Keratinocyte (primary cell): ENCODE results near the gene KLF1. TPM values are rescaled to one million over a fixed set of nuclear protein-coding genes. Genes with fewer than 3 reads are reported as not detected.
A peak's percentile ranks its signal among the peaks of the same experiment; 100 is the strongest.

Experiments used
- DNase-seq: peaks from one replicate; pipeline ENCODE4 v3.0.0-alpha.2; 2011; ENCODE audit warnings: low read depth, missing footprints, low spot score
- FAIRE-seq: peaks from 2 replicates; lab custom pipeline; 2011; peaks lifted over from hg19 to GRCh38; lab: Jason Lieb, UNC
- H2AFZ ChIP-seq: 2 replicates; pipeline ENCODE4 v1.6.0; 2012; ENCODE audit warnings: low read length, control low read depth, inconsistent platforms; ENCODE audit not compliant: control insufficient read depth
- H3K27ac ChIP-seq: 2 replicates; pipeline ENCODE4 v1.5.1; 2011; ENCODE audit warnings: low read length; ENCODE audit not compliant: control insufficient read depth, insufficient read depth
- H3K27me3 ChIP-seq: 3 replicates; pipeline ENCODE4 v1.6.0; 2011; ENCODE audit warnings: low read length; ENCODE audit not compliant: control insufficient read depth, insufficient read depth; ENCODE audit errors: extremely low read depth
- H3K36me3 ChIP-seq, 2 experiments: 2 replicates in 1 of 2; 3 replicates in 1 of 2; pipeline ENCODE4 v1.5.1; 2011; ENCODE audit warnings: low read length in 2 of 2, mild to moderate bottlenecking in 1 of 2; ENCODE audit not compliant: control insufficient read depth in 2 of 2, insufficient read depth in 2 of 2; ENCODE audit errors: extremely low read depth in 1 of 2
- H3K4me1 ChIP-seq: 3 replicates; pipeline ENCODE4 v1.5.1; 2011; ENCODE audit warnings: low read length; ENCODE audit not compliant: control insufficient read depth, insufficient read depth; ENCODE audit errors: extremely low read depth
- H3K4me2 ChIP-seq: 3 replicates; pipeline ENCODE4 v1.6.0; 2011; ENCODE audit warnings: low read depth, low read length; ENCODE audit not compliant: control insufficient read depth, insufficient read depth; ENCODE audit errors: extremely low read depth
- H3K4me3 ChIP-seq, 3 experiments: fragments of 200-600 bp in 1 of 3; sonication (generic) in 1 of 3; 2 replicates in 2 of 3; 3 replicates in 1 of 3; pipeline ENCODE4 v1.5.1; 2011 to 2016; ENCODE audit warnings: low read length in 3 of 3, mild to moderate bottlenecking in 3 of 3, control low read depth in 2 of 3, inconsistent platforms in 1 of 3, low read depth in 1 of 3, mixed read lengths in 1 of 3, mixed run types in 1 of 3, moderate library complexity in 1 of 3; ENCODE audit not compliant: control insufficient read depth in 2 of 3, insufficient read depth in 2 of 3; ENCODE audit errors: extremely low read depth in 1 of 3
- H3K79me2 ChIP-seq: 2 replicates; pipeline ENCODE4 v1.6.0; 2012; ENCODE audit warnings: low read length; ENCODE audit not compliant: control insufficient read depth, insufficient read depth
- H3K9ac ChIP-seq: 3 replicates; pipeline ENCODE4 v1.6.0; 2011; ENCODE audit warnings: low read length; ENCODE audit not compliant: control insufficient read depth, insufficient read depth; ENCODE audit errors: extremely low read depth
- H3K9me1 ChIP-seq: 3 replicates; pipeline ENCODE4 v1.6.0; 2011; ENCODE audit warnings: low read length; ENCODE audit not compliant: control insufficient read depth, insufficient read depth; ENCODE audit errors: extremely low read depth
- H3K9me3 ChIP-seq: 2 replicates; pipeline ENCODE4 v1.5.1; 2012; ENCODE audit warnings: low read depth, low read length; ENCODE audit not compliant: control insufficient read depth
- H4K20me1 ChIP-seq: 3 replicates; pipeline ENCODE4 v1.6.0; 2011; ENCODE audit warnings: low read length; ENCODE audit not compliant: control insufficient read depth, insufficient read depth; ENCODE audit errors: extremely low read depth
- CTCF ChIP-seq, 3 experiments: IDR thresholded peaks in 1 of 3; conservative IDR thresholded peaks in 1 of 3; optimal IDR thresholded peaks in 1 of 3; 2 replicates in 2 of 3; 3 replicates in 1 of 3; pipeline versions ENCODE3 to v1.5.1; 2011; ENCODE audit warnings: low read length in 3 of 3, mild to moderate bottlenecking in 3 of 3, moderate library complexity in 2 of 3, control low read depth in 1 of 3, inconsistent platforms in 1 of 3; ENCODE audit not compliant: insufficient read depth in 2 of 3; ENCODE audit errors: extremely low read depth in 1 of 3
- EZH2 ChIP-seq: IDR thresholded peaks from one replicate; pipeline ENCODE4 v1.6.1; 2012; ENCODE audit warnings: inconsistent platforms, mild to moderate bottlenecking, low read length, moderate library complexity
- dilution Hi-C: fragments of 300-500 bp; cut with MboI; formaldehyde crosslinking; loops from one replicate; pipeline ENCODE4 v1.7.0; 2020; ENCODE audit warnings: low sequenced_read_pairs; ENCODE audit not compliant: extremely low pct_ligation_motif_present
- polyA plus RNA-seq, 5 experiments: library from polyadenylated mRNA; depleted of rRNA in 3 of 5; stranded (reverse) in 3 of 5; stranded (forward) in 1 of 5; unstranded in 1 of 5; fragments of >200 nt; gene quantifications; 1 replicate in 1 of 5; 2 replicates in 3 of 5; 3 replicates in 1 of 5; pipeline versions ENCODE4 v1.2.1 to v1.2.3, GENCODE V29; 2011 to 2012; ENCODE audit warnings: missing spikeins in 2 of 5, low read depth in 1 of 5, low replicate concordance in 1 of 5

The KLF1 gene
- polyA plus RNA-seq, 1 donor (not counting 4 experiments of a cell fraction or from before 2014, with no cell fraction given) = not detected

- DNase-seq = no peak
- H3K36me3 ChIP-seq = no peaks in the 10 kb centered on the region
- peak overlapping the region; percentile 39 to 56 (median 55) for H3K4me3 ChIP-seq
- no peaks in the 10 kb centered on the region for H4K20me1 ChIP-seq
- peak overlapping the region; percentile 3 for H2AFZ ChIP-seq
- H3K4me2 ChIP-seq = peak overlapping the region; percentile 64
- no peaks in the 10 kb centered on the region for H3K9me1 ChIP-seq
- peak overlapping the region; percentile 33 for H3K9ac ChIP-seq
- no peaks in the 10 kb centered on the region for H3K27me3 ChIP-seq
- FAIRE-seq = no peak
- peaks cover 3% of the 10 kb centered on the region for H3K4me1 ChIP-seq
- no peak overlapping the region for H3K27ac ChIP-seq
- TF ChIP-seq EZH2 (no peak), CTCF (optimal IDR thresholded peaks at IDR 0.05 in 1 of 3, IDR thresholded peaks at IDR 0.05 in 1 of 3, conservative IDR thresholded peaks at IDR 0.05 in 1 of 3; ENCODE audit: extremely low read depth in 1 of 3, insufficient read depth in 2 of 3, low read length in 3 of 3) (no peak)
- no peaks in the 10 kb centered on the region for H3K79me2 ChIP-seq
- dilution Hi-C loops = no loop called here
- peaks cover 10% of the 10 kb centered on the region for H3K9me3 ChIP-seq
Observed at GRCh38 chr19:12885749-12886650, 1.0 kb downstream of the KLF1 start.

DNA sequence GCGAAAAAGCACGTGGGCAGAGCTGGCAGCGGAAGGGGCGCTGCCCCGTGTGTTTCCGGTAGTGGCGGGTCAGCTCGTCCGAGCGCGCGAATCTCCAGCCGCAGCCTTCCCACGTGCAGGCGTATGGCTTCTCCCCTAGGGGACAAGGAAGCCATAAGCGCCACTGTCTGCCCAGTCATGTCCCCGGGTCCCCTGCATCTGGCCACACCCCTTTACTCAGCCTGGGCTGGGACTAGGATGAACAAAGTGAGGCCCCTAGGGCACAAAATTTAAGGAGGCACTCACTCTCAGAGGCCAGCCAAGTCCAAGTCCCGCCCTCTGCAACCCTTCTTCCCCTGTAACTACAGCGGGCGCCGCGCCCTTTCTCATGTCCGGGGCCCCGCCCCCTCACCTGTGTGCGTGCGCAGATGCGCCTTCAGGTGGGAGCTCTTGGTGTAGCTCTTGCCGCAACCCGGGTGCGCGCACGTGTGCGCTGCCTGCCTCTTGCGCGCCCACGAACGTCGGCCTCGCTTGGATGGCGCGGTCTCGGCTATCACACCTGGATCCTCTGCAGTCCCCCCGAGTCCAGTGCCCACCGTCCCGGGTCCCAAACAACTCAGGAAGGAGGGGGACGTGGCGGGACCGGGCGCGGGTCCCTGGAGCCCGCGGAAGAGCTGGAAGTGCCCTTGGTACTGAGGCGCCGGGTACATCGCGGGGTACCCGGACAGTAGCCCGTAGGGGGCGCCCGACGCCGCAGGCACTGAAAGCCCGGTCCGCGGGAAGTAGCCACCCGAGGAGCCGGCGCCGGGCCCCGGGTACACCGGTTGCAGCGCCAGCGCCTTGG, 1.9 kb downstream of the KLF1 start:
- Histone ChIP-seq H2AFZ (peak overlapping the region; percentile 79), H3K9me3 (peaks cover 10% of the 10 kb centered on the region), H3K9me1 (no peaks in the 10 kb centered on the region), H3K36me3 (no peaks in the 10 kb centered on the region), H4K20me1 (no peaks in the 10 kb centered on the region), H3K4me1 (peaks cover 6% of the 10 kb centered on the region), H3K4me3 (peak overlapping the region; percentile 39 to 56 (median 55)), H3K27ac (no peak overlapping the region), H3K79me2 (no peaks in the 10 kb centered on the region), H3K4me2 (peak overlapping the region; percentile 64), H3K9ac (peak overlapping the region; percentile 33), H3K27me3 (no peaks in the 10 kb centered on the region)
- DNase-seq = peak; percentile 94
- dilution Hi-C loops = no loop called here
- TF ChIP-seq CTCF (optimal IDR thresholded peaks at IDR 0.05 in 1 of 3, IDR thresholded peaks at IDR 0.05 in 1 of 3, conservative IDR thresholded peaks at IDR 0.05 in 1 of 3; ENCODE audit: extremely low read depth in 1 of 3, insufficient read depth in 2 of 3, low read length in 3 of 3) (peak in 2 of 3 experiments; percentile 24 to 63), EZH2 (no peak)
- FAIRE-seq = peak; percentile 51
